GM18951 (cell line): Measurements from ENCODE around the gene VGLL4.

Experiments
- POLR2A ChIP-seq: IDR thresholded peaks from 4 replicates; pipeline ENCODE4 v1.6.1; 2011; ENCODE audit warnings: mild to moderate bottlenecking; ENCODE audit not compliant: insufficient read length, insufficient read depth; ENCODE audit errors: extremely low read depth
- in situ Hi-C: fragments of 300-500 bp; cut with MboI; formaldehyde crosslinking; loops from one replicate; pipeline ENCODE4 v1.12.0; 2022; ENCODE audit warnings: low sequenced_read_pairs, mixed read lengths, inconsistent platforms; ENCODE audit not compliant: unreplicated experiment

VGLL4 gene

GRCh38 chr3:11642431-11643191 is 1.1 kb downstream of the VGLL4 start:
- TF ChIP-seq POLR2A = peak; percentile 77
- in situ Hi-C loops = no loop called here

- in situ Hi-C loops = no loop called here
- TF ChIP-seq POLR2A = no peak
Observed at GRCh38 chr3:11641683-11642430, 1.9 kb downstream of the VGLL4 start.

- TF ChIP-seq POLR2A = no peak
- in situ Hi-C loops = no loop called here
Observed at GRCh38 chr3:11641316-11641682, 2.4 kb downstream of the VGLL4 start.

GRCh38 chr3:11640009-11640673 is 3.6 kb downstream of the VGLL4 start:
- in situ Hi-C loops = no loop called here
- no peak for TF ChIP-seq POLR2A

- in situ Hi-C loops = no loop called here
Observed at GRCh38 chr3:11638495-11639358, 5.0 kb downstream of the VGLL4 start.

GRCh38 chr3:11637901-11638458 is 5.7 kb downstream of the VGLL4 start:
- in situ Hi-C loops = no loop called here
- no peak for TF ChIP-seq POLR2A

More at GRCh38 chr3:11638495-11639358, 5.0 kb downstream of the VGLL4 start:
- TF ChIP-seq POLR2A = no peak

GRCh38 chr3:11636394-11636770 is 7.3 kb downstream of the VGLL4 start:
- in situ Hi-C loops = no loop called here
- no peak for TF ChIP-seq POLR2A

- in situ Hi-C loops = no loop called here
- no peak for TF ChIP-seq POLR2A
Observed at GRCh38 chr3:11635680-11636393, 7.9 kb downstream of the VGLL4 start.

- TF ChIP-seq POLR2A = no peak
- in situ Hi-C loops = no loop called here
Observed at GRCh38 chr3:11634974-11635612, 8.6 kb downstream of the VGLL4 start.

GRCh38 chr3:11634081-11634635 is 9.6 kb downstream of the VGLL4 start:
- no peak for TF ChIP-seq POLR2A
- in situ Hi-C loops = no loop called here

- TF ChIP-seq POLR2A = no peak
- in situ Hi-C loops = no loop called here
Observed at GRCh38 chr3:11632966-11633365, 10.7 kb downstream of the VGLL4 start.
